ENCODE results near the gene CYP4B1. TPM values are rescaled to one million over a fixed set of nuclear protein-coding genes. Genes with fewer than 3 reads are reported as not detected.

Gene CYP4B1
- total and polyA plus RNA-seq, 10 of the 15 experiments (the other 5 are each of a cell fraction or from before 2014, with no cell fraction given), result 0.38 TPM; not detected in 9

GRCh38 chr1:46812996-46813857 lies 14.4 kb downstream of the CYP4B1 start (continued):
- TF ChIP-seq LARP7 (IDR thresholded peaks at IDR 0.05) (no peak), IRF5 (IDR thresholded peaks at IDR 0.05; ENCODE audit: borderline replicate concordance) (no peak), FOXK2 (IDR thresholded peaks at IDR 0.05) (no peak), E4F1 (IDR thresholded peaks at IDR 0.05; ENCODE audit: borderline replicate concordance, partially characterized antibody) (no peak), POU2F2 (IDR thresholded peaks at IDR 0.05; ENCODE audit: borderline replicate concordance, low read depth, low read length) (no peak), GABPA (IDR thresholded peaks at IDR 0.05; ENCODE audit: low read depth) (no peak)

- DNase-seq (ENCODE audit: low read depth, low spot score) (no peak), FAIRE-seq (no peak), ATAC-seq (no peak)
- Histone ChIP-seq H4K20me1 (ENCODE audit: control insufficient read depth, insufficient read depth) (no peaks in the 10 kb centered on the region), H3K36me3 (ENCODE audit: control insufficient read depth in 2 of 2, insufficient read depth in 2 of 2, low read length in 1 of 2) (no peaks in the 10 kb centered on the region), H3K4me2 (ENCODE audit: control insufficient read depth, insufficient read depth) (no peak overlapping the region), H3K4me1 (ENCODE audit: control insufficient read depth, insufficient read depth, low read length) (no peaks in the 10 kb centered on the region), H3K27me3 (replicated peaks in 1 of 2; ENCODE audit: control insufficient read depth in 2 of 2, insufficient read depth in 2 of 2, low read length in 1 of 2) (no peaks in the 10 kb centered on the region; a peak in 1 of 4 replicates), H3K4me3 (no peak overlapping the region), H3K27ac (ENCODE audit: control insufficient read depth, insufficient read depth) (no peak overlapping the region), H3K9ac (ENCODE audit: control insufficient read depth, insufficient read depth, low read length) (no peak overlapping the region), H2AFZ (ENCODE audit: control insufficient read depth, low read depth, low read length) (no peak overlapping the region), H3K79me2 (ENCODE audit: control insufficient read depth, insufficient read depth, low read length) (no peaks in the 10 kb centered on the region), H3K9me3 (replicated peaks; ENCODE audit: control insufficient read depth, insufficient read depth, low read length) (no peaks in the 10 kb centered on the region)
- CTCF ChIA-PET, result no interaction called here
- RAD21 ChIA-PET (ENCODE audit: unreplicated experiment), result no interaction called here
- intact Hi-C loops (cut with micrococcal nuclease; ENCODE audit: unreplicated experiment), result no loop called here
- POLR2A ChIA-PET, result no interaction called here
- no TSS peak for BruUV-seq (replicated peaks)
- SMC1A ChIA-PET (ENCODE audit: uncharacterized antibody, unreplicated experiment), result no interaction called here
- 37% methylated on average over 9 of the region's 9 CpGs for WGBS (ENCODE audit: insufficient coverage, insufficient replicate concordance, low lambda C conversion rate, missing lambda C conversion rate)
- in situ Hi-C loops (cut with MboI), result no loop called here
- TF ChIP-seq JUND (IDR thresholded peaks at IDR 0.05; ENCODE audit: low read depth, low read length) (no peak), CREM (IDR thresholded peaks at IDR 0.05; ENCODE audit: low read depth) (no peak), SMAD1 (IDR thresholded peaks at IDR 0.05; ENCODE audit: low read depth, partially characterized antibody) (no peak), LARP7 (IDR thresholded peaks at IDR 0.05) (no peak), SP1 (IDR thresholded peaks at IDR 0.05; ENCODE audit: low read depth, low read length) (no peak), SKIL (IDR thresholded peaks at IDR 0.05; ENCODE audit: low read depth, poor library complexity, severe bottlenecking) (no peak), RBBP5 (conservative IDR thresholded peaks at IDR 0.05) (no peak), TBL1XR1 (IDR thresholded peaks at IDR 0.05; ENCODE audit: low read depth, low read length) (no peak), BCL3 (IDR thresholded peaks at IDR 0.05; ENCODE audit: borderline replicate concordance, insufficient read depth, low read depth, low read length, poor library complexity, severe bottlenecking) (no peak)
Measured at GRCh38 chr1:46813858-46814396, 15.1 kb downstream of the CYP4B1 start.

All from GM12878 (cell line).